ENCODE measurements around the gene ATOH1. TPM values are rescaled to one million over a fixed set of nuclear protein-coding genes. Genes with fewer than 3 reads are reported as not detected.

The ATOH1 gene
- total RNA-seq (not detected), polyA plus RNA-seq (not detected)

- Mint-ChIP-seq H3K4me3 (peak within 1 kb of the TSS in 7 of 8 donors; percentile 25 to 65 (median 60)), H3K36me3 (peaks cover 1 to 12% of the 10 kb centered on the region in 2 donors), H3K9me3 (peaks cover 0 to 21% (median 9%) of the 10 kb centered on the region in 8 donors), H3K27me3 (peaks cover 47 to 52% of the 10 kb centered on the region in 2 donors), H3K4me1 (peaks cover 7 to 22% (median 12%) of the 10 kb centered on the region in 4 donors), H3K27ac (no peak within 1 kb of the TSS)
- CTCF ChIA-PET (ENCODE audit: partially characterized antibody) = no interaction called here
- Histone ChIP-seq H3K4me1 (ENCODE audit: insufficient read depth, low read length) (no peaks in the 10 kb centered on the region), H3K27me3 (ENCODE audit: insufficient read depth, low read length) (peaks cover 13% of the 10 kb centered on the region), H3K27ac (ENCODE audit: low read depth, low read length) (no peak within 1 kb of the TSS), H3K36me3 (ENCODE audit: insufficient read depth, low read length) (no peaks in the 10 kb centered on the region), H3K4me3 (ENCODE audit: low read length in 2 of 2) (no peak within 1 kb of the TSS), H3K9me3 (ENCODE audit: control insufficient read depth in 1 of 2, low read length in 2 of 2) (no peaks in the 10 kb centered on the region)
- POLR2A ChIA-PET (ENCODE audit: partially characterized antibody) = no interaction called here
- intact Hi-C loops (cut with micrococcal nuclease) = no loop called here
- no peak for DNase-seq
Observed at GRCh38 chr4:93828332-93828994, at the start of gene ATOH1. ATOH1 (plus strand) TSS chr4:93828753; CDS start chr4:93828927, 174 bp downstream.

GRCh38 chr4:93779228-93779627 lies 49.3 kb upstream of the ATOH1 start:
- Mint-ChIP-seq H3K27ac (no peak overlapping the region), H3K36me3 (no peaks in the 10 kb centered on the region), H3K27me3 (peaks cover 0 to 3% of the 10 kb centered on the region in 2 donors), H3K4me1 (no peaks in the 10 kb centered on the region), H3K4me3 (no peak overlapping the region), H3K9me3 (peaks cover 0 to 4% (median 0%) of the 10 kb centered on the region in 8 donors)
- Histone ChIP-seq H3K9me3 (ENCODE audit: control insufficient read depth in 1 of 2, low read length in 2 of 2) (no peaks in the 10 kb centered on the region), H3K4me1 (ENCODE audit: insufficient read depth, low read length) (no peaks in the 10 kb centered on the region), H3K4me3 (ENCODE audit: low read length in 2 of 2) (no peak overlapping the region), H3K27ac (ENCODE audit: low read depth, low read length) (no peak overlapping the region), H3K36me3 (ENCODE audit: insufficient read depth, low read length) (no peaks in the 10 kb centered on the region), H3K27me3 (ENCODE audit: insufficient read depth, low read length) (no peaks in the 10 kb centered on the region)
- intact Hi-C loops (cut with micrococcal nuclease) = no loop called here
- no peak for DNase-seq
- CTCF ChIA-PET (ENCODE audit: partially characterized antibody) = no interaction called here
- POLR2A ChIA-PET (ENCODE audit: partially characterized antibody) = no interaction called here

- no peaks in the 10 kb centered on the region for H3K27me3 ChIP-seq (ENCODE audit: insufficient read depth, low read length)
- no peak overlapping the region for H3K27ac ChIP-seq (ENCODE audit: low read depth, low read length)
- ChIA-PET POLR2A (ENCODE audit: partially characterized antibody) (no interaction called here), CTCF (ENCODE audit: partially characterized antibody) (no interaction called here)
- DNase-seq = no peak
- peaks cover 0 to 1% of the 10 kb centered on the region in 2 donors for H3K27me3 Mint-ChIP-seq
- no peaks in the 10 kb centered on the region for H3K36me3 Mint-ChIP-seq
- H3K4me3 Mint-ChIP-seq = no peak overlapping the region
- no peaks in the 10 kb centered on the region for H3K4me1 ChIP-seq (ENCODE audit: insufficient read depth, low read length)
- H3K9me3 Mint-ChIP-seq = peaks cover 0 to 4% (median 0%) of the 10 kb centered on the region in 8 donors
- no peaks in the 10 kb centered on the region for H3K9me3 ChIP-seq (ENCODE audit: control insufficient read depth in 1 of 2, low read length in 2 of 2)
- intact Hi-C loops (cut with micrococcal nuclease) = no loop called here
- no peak overlapping the region for H3K4me3 ChIP-seq (ENCODE audit: low read length in 2 of 2)
- no peak overlapping the region for H3K27ac Mint-ChIP-seq
- no peaks in the 10 kb centered on the region for H3K4me1 Mint-ChIP-seq
- H3K36me3 ChIP-seq (ENCODE audit: insufficient read depth, low read length) = no peaks in the 10 kb centered on the region
Observed at GRCh38 chr4:93780080-93780479, 48.5 kb upstream of the ATOH1 start.

- POLR2A ChIA-PET (ENCODE audit: partially characterized antibody) = no interaction called here
- no peak for DNase-seq
- intact Hi-C loops (cut with micrococcal nuclease) = no loop called here
- H3K9me3 ChIP-seq (ENCODE audit: control insufficient read depth in 1 of 2, low read length in 2 of 2) = no peaks in the 10 kb centered on the region
- H3K36me3 Mint-ChIP-seq = no peaks in the 10 kb centered on the region
- H3K4me1 ChIP-seq (ENCODE audit: insufficient read depth, low read length) = no peaks in the 10 kb centered on the region
- no peak overlapping the region for H3K27ac ChIP-seq (ENCODE audit: low read depth, low read length)
- H3K9me3 Mint-ChIP-seq = peaks cover 0 to 4% (median 0%) of the 10 kb centered on the region in 8 donors
- H3K4me1 Mint-ChIP-seq = no peaks in the 10 kb centered on the region
- no peak overlapping the region for H3K4me3 ChIP-seq (ENCODE audit: low read length in 2 of 2)
- no peak overlapping the region for H3K27ac Mint-ChIP-seq
- CTCF ChIA-PET (ENCODE audit: partially characterized antibody) = no interaction called here
- peaks cover 0 to 1% of the 10 kb centered on the region in 2 donors for H3K27me3 Mint-ChIP-seq
- H3K27me3 ChIP-seq (ENCODE audit: insufficient read depth, low read length) = no peaks in the 10 kb centered on the region
- H3K36me3 ChIP-seq (ENCODE audit: insufficient read depth, low read length) = no peaks in the 10 kb centered on the region
- no peak overlapping the region for H3K4me3 Mint-ChIP-seq
Observed at GRCh38 chr4:93781198-93781597, 47.4 kb upstream of the ATOH1 start.

- no peak overlapping the region for H3K27ac Mint-ChIP-seq
- no peak overlapping the region for H3K4me3 ChIP-seq (ENCODE audit: low read length in 2 of 2)
- POLR2A ChIA-PET (ENCODE audit: partially characterized antibody) = no interaction called here
- H3K36me3 ChIP-seq (ENCODE audit: insufficient read depth, low read length) = no peaks in the 10 kb centered on the region
- CTCF ChIA-PET (ENCODE audit: partially characterized antibody) = no interaction called here
- no peaks in the 10 kb centered on the region for H3K4me1 Mint-ChIP-seq
- H3K27me3 ChIP-seq (ENCODE audit: insufficient read depth, low read length) = no peaks in the 10 kb centered on the region
- intact Hi-C loops (cut with micrococcal nuclease) = no loop called here
- DNase-seq = no peak
- no peak overlapping the region for H3K27ac ChIP-seq (ENCODE audit: low read depth, low read length)
- H3K4me1 ChIP-seq (ENCODE audit: insufficient read depth, low read length) = no peaks in the 10 kb centered on the region
- no peaks in the 10 kb centered on the region for H3K9me3 Mint-ChIP-seq
- H3K9me3 ChIP-seq (ENCODE audit: control insufficient read depth in 1 of 2, low read length in 2 of 2) = no peaks in the 10 kb centered on the region
- no peaks in the 10 kb centered on the region for H3K27me3 Mint-ChIP-seq
- H3K36me3 Mint-ChIP-seq = no peaks in the 10 kb centered on the region
- H3K4me3 Mint-ChIP-seq = no peak overlapping the region
Observed at GRCh38 chr4:93786149-93786548, 42.4 kb upstream of the ATOH1 start.

GRCh38 chr4:93788712-93789111 lies 39.8 kb upstream of the ATOH1 start:
- no peaks in the 10 kb centered on the region for H3K36me3 ChIP-seq (ENCODE audit: insufficient read depth, low read length)
- H3K9me3 ChIP-seq (ENCODE audit: control insufficient read depth in 1 of 2, low read length in 2 of 2) = no peaks in the 10 kb centered on the region
- H3K9me3 Mint-ChIP-seq = no peaks in the 10 kb centered on the region
- H3K36me3 Mint-ChIP-seq = no peaks in the 10 kb centered on the region
- no peaks in the 10 kb centered on the region for H3K4me1 Mint-ChIP-seq
- no peak overlapping the region for H3K27ac ChIP-seq (ENCODE audit: low read depth, low read length)
- no peak for DNase-seq
- CTCF ChIA-PET (ENCODE audit: partially characterized antibody) = no interaction called here
- H3K27ac Mint-ChIP-seq = no peak overlapping the region
- H3K27me3 Mint-ChIP-seq = peaks cover 0 to 1% of the 10 kb centered on the region in 2 donors
- H3K4me3 ChIP-seq (ENCODE audit: low read length in 2 of 2) = no peak overlapping the region
- no peaks in the 10 kb centered on the region for H3K27me3 ChIP-seq (ENCODE audit: insufficient read depth, low read length)
- H3K4me1 ChIP-seq (ENCODE audit: insufficient read depth, low read length) = no peaks in the 10 kb centered on the region
- POLR2A ChIA-PET (ENCODE audit: partially characterized antibody) = no interaction called here
- intact Hi-C loops (cut with micrococcal nuclease) = no loop called here
- no peak overlapping the region for H3K4me3 Mint-ChIP-seq

GRCh38 chr4:93791570-93792195 lies 36.9 kb upstream of the ATOH1 start:
- POLR2A ChIA-PET (ENCODE audit: partially characterized antibody) = no interaction called here

More at GRCh38 chr4:93791570-93792195, 36.9 kb upstream of the ATOH1 start:
- no peak overlapping the region for H3K27ac ChIP-seq (ENCODE audit: low read depth, low read length)
- no peaks in the 10 kb centered on the region for H3K4me1 ChIP-seq (ENCODE audit: insufficient read depth, low read length)
- H3K9me3 ChIP-seq (ENCODE audit: control insufficient read depth in 1 of 2, low read length in 2 of 2) = no peaks in the 10 kb centered on the region
- Mint-ChIP-seq H3K4me1 (no peaks in the 10 kb centered on the region), H3K27me3 (peaks cover 0 to 1% of the 10 kb centered on the region in 2 donors), H3K36me3 (no peaks in the 10 kb centered on the region), H3K9me3 (no peaks in the 10 kb centered on the region), H3K27ac (no peak overlapping the region), H3K4me3 (no peak overlapping the region)
- no peaks in the 10 kb centered on the region for H3K27me3 ChIP-seq (ENCODE audit: insufficient read depth, low read length)
- DNase-seq = no peak
- H3K4me3 ChIP-seq (ENCODE audit: low read length in 2 of 2) = no peak overlapping the region
- no peaks in the 10 kb centered on the region for H3K36me3 ChIP-seq (ENCODE audit: insufficient read depth, low read length)
- intact Hi-C loops (cut with micrococcal nuclease) = loop anchor here (5.0 kb wide), 1 partner anchor 466 kb away; no protein-coding TSS in a partner anchor
- CTCF ChIA-PET (ENCODE audit: partially characterized antibody) = interaction anchor here (0.8 kb wide), 1 partner anchor 10 kb away, joined by 3 read pairs; no protein-coding TSS in a partner anchor

Measured in CD4-positive, alpha-beta memory T cell (primary cell).